PC-3 (cell line): ENCODE data around the gene SRGAP1.

Experiments
- CTCF ChIP-seq: fragments of 300-600 bp; sonication (generic); conservative IDR thresholded peaks from 2 replicates; pipeline ENCODE4 v1.5.1; 2017; ENCODE audit warnings: antibody characterized with exemption, low read depth, mild to moderate bottlenecking, low read length
- EZH2 ChIP-seq: fragments of 300-600 bp; sonication (generic); IDR thresholded peaks from one replicate; pipeline ENCODE4 v1.6.1; 2017; ENCODE audit warnings: antibody characterized with exemption, mild to moderate bottlenecking, low read length; ENCODE audit not compliant: unreplicated experiment

GRCh38 chr12:63994704-63995103 lies 150.2 kb downstream of the SRGAP1 start:
- TF ChIP-seq CTCF (no peak), EZH2 (no peak)
